Chondrocyte (in vitro differentiated cells): Measurements from ENCODE around the gene UBAP2L. TPM values are rescaled to one million over a fixed set of nuclear protein-coding genes. Genes with fewer than 3 reads are reported as not detected.
"Not testable (repeated sequence)": the region's sequence is repeated elsewhere in the genome, so short reads cannot be mapped to it uniquely, and the experiment has no call there.

ENCODE experiments used
- DNase-seq: peaks from one replicate; pipeline ENCODE4 v3.0.0; 2021; ENCODE audit warnings: mixed read lengths, low spot score
- H3K27ac Mint-ChIP-seq: one replicate; pipeline ENCODE4 v1.8.0; 2021; ENCODE audit warnings: mild to moderate bottlenecking, moderate library complexity, mixed read lengths; ENCODE audit not compliant: unreplicated experiment
- H3K27me3 Mint-ChIP-seq: 2 replicates; pipeline ENCODE4 v1.8.0; 2021; ENCODE audit warnings: low read depth, mixed read lengths
- H3K36me3 Mint-ChIP-seq: 2 replicates; pipeline ENCODE4 v1.8.0; 2021; ENCODE audit warnings: low read depth, mixed read lengths
- H3K4me1 Mint-ChIP-seq: 2 replicates; pipeline ENCODE4 v1.8.0; 2021; ENCODE audit warnings: low read depth, mild to moderate bottlenecking, mixed read lengths
- H3K4me3 Mint-ChIP-seq: one replicate; pipeline ENCODE4 v1.8.0; 2021; ENCODE audit warnings: mild to moderate bottlenecking, moderate library complexity, mixed read lengths; ENCODE audit not compliant: unreplicated experiment
- H3K9me3 Mint-ChIP-seq: 2 replicates; pipeline ENCODE4 v1.8.0; 2021; ENCODE audit warnings: low read depth, mixed read lengths
- CTCF ChIP-seq: fragments of 200-600 bp; sonication (generic); IDR thresholded peaks from 2 replicates; pipeline ENCODE4 v1.5.0; 2021; ENCODE audit warnings: antibody characterized with exemption, mild to moderate bottlenecking, moderate library complexity
- total RNA-seq: library from RNA; stranded (reverse); gene quantifications from 3 replicates; pipeline ENCODE4 v1.2.1, GENCODE V29; 2021

The UBAP2L gene
- total RNA-seq, 1 donor from 2014 or later, result 186 TPM

- peaks cover 35% of the 10 kb centered on the region for H3K27me3 Mint-ChIP-seq
- H3K4me1 Mint-ChIP-seq, result peaks cover 11% of the 10 kb centered on the region
- no peaks in the 10 kb centered on the region for H3K9me3 Mint-ChIP-seq
- no peak for DNase-seq
- no peak within 1 kb of the TSS for H3K27ac Mint-ChIP-seq
- no peak for TF ChIP-seq CTCF
- H3K4me3 Mint-ChIP-seq, result no peak within 1 kb of the TSS
- H3K36me3 Mint-ChIP-seq, result no peaks in the 10 kb centered on the region
These were observed 28.7 kb upstream of the UBAP2L start, which contains the start of gene TPM3 for GRCh38 chr1:154191990-154192461. Gene TPM3, minus strand, starts transcription at chr1:154192100. Its CDS starts 82 bp downstream, at chr1:154192018.

- DNase-seq, result no peak
- TF ChIP-seq CTCF, result no peak
- Mint-ChIP-seq H3K27me3 (peaks cover 35% of the 10 kb centered on the region), H3K36me3 (no peaks in the 10 kb centered on the region), H3K4me1 (peaks cover 11% of the 10 kb centered on the region), H3K4me3 (no peak overlapping the region), H3K9me3 (no peaks in the 10 kb centered on the region), H3K27ac (no peak overlapping the region)
These were observed 28.3 kb upstream of the UBAP2L start for GRCh38 chr1:154192476-154192875.

GRCh38 chr1:154193821-154194220 lies 26.9 kb upstream of the UBAP2L start:
- Mint-ChIP-seq H3K4me1 (peaks cover 11% of the 10 kb centered on the region), H3K27ac (no peak overlapping the region), H3K36me3 (no peaks in the 10 kb centered on the region), H3K9me3 (no peaks in the 10 kb centered on the region), H3K27me3 (peaks cover 35% of the 10 kb centered on the region), H3K4me3 (no peak overlapping the region)
- TF ChIP-seq CTCF, result no peak
- no peak for DNase-seq

GRCh38 chr1:154198756-154199562 lies 21.8 kb upstream of the UBAP2L start:
- H3K4me3 Mint-ChIP-seq, result no peak overlapping the region
- H3K4me1 Mint-ChIP-seq, result no peaks in the 10 kb centered on the region
- H3K9me3 Mint-ChIP-seq, result no peaks in the 10 kb centered on the region
- TF ChIP-seq CTCF, result peak; percentile 84
- peaks cover 15% of the 10 kb centered on the region for H3K27me3 Mint-ChIP-seq
- no peak overlapping the region for H3K27ac Mint-ChIP-seq
- no peaks in the 10 kb centered on the region for H3K36me3 Mint-ChIP-seq
- DNase-seq, result no peak

GRCh38 chr1:154199563-154199879 lies 21.2 kb upstream of the UBAP2L start:
- H3K9me3 Mint-ChIP-seq, result no peaks in the 10 kb centered on the region
- DNase-seq, result no peak
- peaks cover 10% of the 10 kb centered on the region for H3K27me3 Mint-ChIP-seq
- H3K4me3 Mint-ChIP-seq, result no peak overlapping the region
- H3K27ac Mint-ChIP-seq, result no peak overlapping the region
- TF ChIP-seq CTCF, result no peak
- no peaks in the 10 kb centered on the region for H3K36me3 Mint-ChIP-seq
- no peaks in the 10 kb centered on the region for H3K4me1 Mint-ChIP-seq

GRCh38 chr1:154205778-154206177 lies 15.0 kb upstream of the UBAP2L start:
- H3K27me3 Mint-ChIP-seq, H3K4me1 Mint-ChIP-seq, H3K9me3 Mint-ChIP-seq, H3K4me3 Mint-ChIP-seq, DNase-seq: not testable (repeated sequence)
- peak overlapping the region; percentile 5 for H3K27ac Mint-ChIP-seq
- peaks cover 25% of the 10 kb centered on the region for H3K36me3 Mint-ChIP-seq
